ENCODE data around the gene GALNT1.
A peak's percentile ranks its signal among the peaks of the same experiment; 100 is the strongest.

The GALNT1 gene

GRCh38 chr18:35582899-35583558, 1.5 kb downstream of the GALNT1 start:
- no peak for FAIRE-seq

DNA sequence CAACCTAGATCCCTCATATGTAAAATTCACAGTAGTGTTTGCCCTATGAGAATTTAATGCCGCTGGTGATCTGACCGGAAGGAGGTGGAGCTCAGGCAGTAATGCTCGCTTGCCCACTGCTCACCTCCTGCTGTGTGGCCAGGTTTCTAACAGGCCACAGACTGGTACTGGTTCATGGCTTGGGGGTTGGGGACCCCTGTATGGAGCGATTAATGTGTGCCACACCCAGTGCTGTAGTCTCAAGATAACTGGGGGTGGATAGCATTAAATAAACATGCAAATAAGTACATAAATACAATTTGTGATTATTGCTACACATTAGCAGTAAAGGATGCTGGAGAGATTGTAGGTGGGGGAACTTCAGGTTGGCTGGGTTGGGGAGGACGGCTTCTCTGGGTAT, 3.2 kb downstream of the GALNT1 start:
- FAIRE-seq, result no peak

DNA sequence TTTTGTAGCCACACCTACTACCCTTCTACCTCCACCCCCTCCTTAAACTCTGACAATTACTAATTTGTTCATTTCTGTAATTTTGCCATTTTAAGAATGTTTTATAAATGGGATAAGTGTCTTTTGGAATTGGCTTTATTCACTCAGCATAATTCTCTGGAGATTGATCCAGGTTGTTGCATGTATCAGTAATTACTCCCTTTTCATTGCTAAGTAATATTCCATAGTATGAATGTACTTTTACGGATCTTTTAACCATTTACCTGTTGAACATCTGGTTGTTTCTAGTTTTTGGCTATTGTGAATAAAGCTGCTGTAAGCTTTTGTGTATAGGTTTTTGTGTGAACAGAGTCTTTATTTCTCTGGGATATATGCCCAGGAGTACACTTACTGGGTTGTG, 4.1 kb downstream of the GALNT1 start:
- no peak for FAIRE-seq

DNA sequence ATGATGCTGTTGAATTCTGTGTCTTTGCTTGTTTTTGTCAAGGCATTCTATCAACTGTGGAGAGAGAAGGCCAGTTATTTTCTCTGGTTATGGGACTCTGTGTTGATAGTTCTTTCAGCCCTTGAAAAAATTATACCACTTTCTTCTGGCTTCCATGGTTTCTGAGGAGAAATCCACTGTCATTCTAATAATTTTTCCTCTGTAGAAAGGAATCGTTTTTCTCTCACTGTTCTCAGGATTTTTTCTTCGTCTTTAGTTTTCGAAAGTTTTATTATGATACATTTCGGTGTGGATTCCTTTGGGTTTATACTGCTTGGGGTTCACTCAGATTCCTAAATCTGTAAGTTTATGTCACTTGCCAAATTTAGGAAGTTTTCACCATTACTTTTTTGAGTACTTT, 6.6 kb downstream of the GALNT1 start:
- FAIRE-seq, result no peak

DNA sequence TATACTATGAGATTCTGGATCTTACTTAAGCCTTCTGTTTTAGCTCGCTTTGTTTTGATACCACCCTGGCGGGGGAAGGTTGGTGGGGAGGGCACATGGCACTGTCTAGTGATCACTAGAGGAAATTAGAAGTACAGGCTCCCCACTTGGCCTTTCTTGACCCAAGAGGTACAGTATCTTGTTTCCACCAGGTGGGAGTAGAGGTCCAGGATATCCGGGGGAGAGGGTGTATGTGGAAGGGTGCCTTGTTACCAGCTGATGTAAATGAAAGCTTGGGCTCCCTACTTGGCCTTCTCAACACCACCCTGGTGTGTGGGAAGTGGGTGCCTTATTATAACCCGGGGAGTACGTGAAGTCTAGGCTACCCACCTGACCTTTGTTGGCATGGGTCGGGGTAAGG, 7.5 kb downstream of the GALNT1 start:
- no peak for FAIRE-seq

DNA sequence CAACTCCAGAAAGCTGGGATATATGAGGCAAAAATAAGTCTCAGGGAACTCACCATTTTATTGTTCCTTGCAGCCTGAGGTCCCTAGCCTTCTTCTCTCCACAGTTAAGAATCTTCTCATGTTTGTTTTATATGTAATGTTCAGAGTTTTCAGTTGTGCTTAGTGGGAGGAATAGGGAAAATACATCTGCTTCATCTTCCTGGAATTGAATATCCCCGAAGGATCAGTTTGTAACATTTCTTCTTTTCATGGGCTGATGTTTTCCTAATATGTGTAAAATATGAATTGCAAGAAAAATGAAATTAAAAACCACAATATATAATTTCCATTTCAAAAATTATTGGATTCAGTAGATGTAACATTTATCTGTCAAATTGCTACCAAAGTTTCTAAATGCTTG, 8.0 kb downstream of the GALNT1 start:
- no peak for FAIRE-seq

DNA sequence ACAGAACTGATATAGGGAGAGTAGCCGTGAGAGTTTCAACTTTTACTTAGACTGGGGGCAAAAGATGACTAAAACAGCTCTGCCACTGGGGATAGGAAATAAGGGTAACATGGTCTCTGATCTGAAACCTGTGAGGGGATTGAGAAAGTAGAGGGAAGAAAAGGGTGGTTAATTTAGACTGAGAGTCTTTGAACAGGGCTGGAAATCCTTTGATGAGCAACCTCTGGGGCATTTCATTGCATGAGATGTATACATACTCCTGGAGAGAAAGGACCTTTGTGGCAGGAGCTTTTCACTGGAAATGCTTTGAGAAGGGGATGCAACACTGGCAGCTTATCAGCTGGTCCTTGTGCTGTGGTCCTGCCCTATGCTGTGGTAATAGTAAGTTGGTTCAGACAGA, 9.4 kb downstream of the GALNT1 start:
- no peak for FAIRE-seq

DNA sequence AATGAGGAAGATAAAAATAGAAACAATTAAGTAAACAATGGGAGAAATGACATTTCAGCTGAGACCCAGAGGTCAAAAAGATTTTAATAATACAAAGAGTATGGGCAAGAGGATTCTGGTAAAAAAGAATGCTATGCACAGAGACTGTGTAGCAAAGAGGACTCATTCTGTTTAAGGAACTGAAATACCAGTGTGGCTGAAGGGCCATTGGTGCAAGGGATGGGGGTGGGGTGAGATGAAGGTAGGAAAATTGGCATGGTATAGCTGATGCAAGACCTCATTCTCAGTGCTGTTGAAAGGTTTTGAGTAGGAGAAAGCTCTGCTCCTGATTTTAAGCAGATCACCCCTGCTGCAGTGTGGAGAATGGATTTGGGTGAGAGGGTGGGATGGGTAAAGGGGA, 10.8 kb downstream of the GALNT1 start:
- FAIRE-seq, result no peak

DNA sequence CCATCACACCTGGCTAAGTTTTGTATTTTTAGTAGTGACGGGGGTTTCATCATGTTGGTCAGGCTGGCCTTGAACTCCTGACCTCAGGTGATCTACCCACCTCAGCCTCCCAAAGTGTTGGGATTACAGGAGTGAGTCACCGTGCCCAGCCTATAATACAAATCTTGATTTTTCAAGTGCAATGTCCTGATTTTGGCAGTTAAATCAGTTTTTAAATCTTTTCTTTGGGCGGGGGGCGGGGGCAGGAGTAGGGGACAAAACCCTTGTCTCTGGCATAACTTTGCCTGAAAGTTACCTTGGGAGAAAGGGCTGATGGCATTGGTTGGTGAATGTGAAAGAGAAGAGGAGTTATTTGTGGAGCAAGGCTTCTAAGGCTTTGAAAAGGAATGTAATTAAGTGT, 12.3 kb downstream of the GALNT1 start:
- FAIRE-seq, result no peak

GRCh38 chr18:35597758-35598157, 16.2 kb downstream of the GALNT1 start:
- FAIRE-seq, result no peak

GRCh38 chr18:35602193-35602820, 20.8 kb downstream of the GALNT1 start:
- no peak for FAIRE-seq

GRCh38 chr18:35603008-35603407, 21.5 kb downstream of the GALNT1 start:
- FAIRE-seq, result no peak

DNA sequence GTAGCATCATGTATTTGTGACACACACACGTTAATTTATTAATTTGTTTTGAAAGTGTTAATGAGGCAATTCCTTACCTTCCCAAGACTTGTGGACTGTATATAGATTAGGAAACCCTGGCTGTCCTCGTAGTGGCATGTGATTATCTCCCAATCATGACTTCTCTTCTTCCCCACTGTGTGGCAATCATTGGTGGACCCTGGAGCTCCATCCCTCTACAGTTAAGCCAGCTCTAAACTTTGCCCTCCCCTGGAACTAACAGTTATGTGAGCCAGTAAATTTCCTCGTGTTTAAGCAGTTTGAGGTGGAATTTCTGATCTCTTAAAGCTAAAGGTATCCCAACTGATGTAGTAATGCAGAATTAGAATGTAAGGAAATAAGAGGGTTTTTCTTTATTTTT, 22.0 kb downstream of the GALNT1 start:
- FAIRE-seq, result no peak

- FAIRE-seq, result no peak
Measured at GRCh38 chr18:35604369-35604768, 22.8 kb downstream of the GALNT1 start.

- no peak for FAIRE-seq
Measured at GRCh38 chr18:35605686-35606417, 24.3 kb downstream of the GALNT1 start.

DNA sequence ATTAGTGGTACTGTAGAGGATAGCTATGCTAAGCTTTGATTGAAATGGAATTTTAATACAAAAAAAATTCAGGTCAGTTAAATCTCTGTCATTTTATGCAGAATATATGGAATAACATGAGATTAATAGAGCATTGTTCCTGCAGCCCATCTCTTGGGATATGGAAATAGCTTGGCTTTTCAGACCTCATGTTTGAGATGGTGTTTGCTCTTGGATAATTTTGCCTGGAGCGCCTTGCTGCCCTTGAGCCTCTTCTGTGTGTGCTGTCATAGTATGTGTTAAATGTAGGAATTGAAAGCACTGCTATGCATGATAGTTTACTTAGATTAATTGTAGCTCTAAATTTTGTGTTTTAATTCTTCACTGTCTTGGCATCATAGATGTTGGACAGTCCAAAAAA, 27.7 kb downstream of the GALNT1 start:
- no peak for FAIRE-seq

DNA sequence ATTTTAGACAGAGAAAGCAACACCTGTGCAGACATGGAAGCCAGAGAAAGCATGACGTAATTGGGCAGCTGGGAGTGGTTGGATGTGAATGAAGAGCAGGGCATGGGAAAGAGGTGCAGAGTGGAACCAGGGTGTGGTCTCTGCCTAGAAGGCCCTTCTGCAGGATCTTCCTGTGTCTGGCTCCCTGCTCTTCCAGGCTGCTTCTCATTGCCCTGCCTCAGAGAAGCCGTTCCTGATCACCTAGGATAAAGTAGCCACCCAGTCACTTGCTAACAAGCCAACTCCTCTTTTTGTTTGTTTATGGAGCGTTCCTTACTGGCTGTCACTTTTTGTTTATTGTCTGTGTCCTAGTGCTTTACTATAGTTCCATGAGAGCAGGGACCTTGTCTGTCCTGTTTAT, 28.5 kb downstream of the GALNT1 start:
- FAIRE-seq, result no peak

GRCh38 chr18:35610724-35611123, 29.2 kb downstream of the GALNT1 start:
- no peak for FAIRE-seq

GRCh38 chr18:35611518-35611917, 30.0 kb downstream of the GALNT1 start:
- no peak for FAIRE-seq

GRCh38 chr18:35616074-35616473, 34.5 kb downstream of the GALNT1 start:
- FAIRE-seq, result no peak

- FAIRE-seq, result peak; percentile 66
Measured at GRCh38 chr18:35616664-35617423, 35.3 kb downstream of the GALNT1 start.

GRCh38 chr18:35617865-35618264, 36.3 kb downstream of the GALNT1 start:
- no peak for FAIRE-seq

GRCh38 chr18:35618289-35618688, 36.7 kb downstream of the GALNT1 start:
- FAIRE-seq, result peak; percentile 81
